ENCODE data around the gene MYO15B.

- TF ChIP-seq CTCF (IDR thresholded peaks at IDR 0.05; ENCODE audit: insufficient read depth, low read length) (no peak), POLR2AphosphoS5 (IDR thresholded peaks at IDR 0.05; ENCODE audit: low read depth) (no peak), REST (IDR thresholded peaks at IDR 0.05; ENCODE audit: insufficient replicate concordance, low read depth) (no peak), GABPA (IDR thresholded peaks at IDR 0.05; ENCODE audit: low read depth) (no peak), SPI1 (IDR thresholded peaks at IDR 0.05; ENCODE audit: borderline replicate concordance, low read depth) (no peak)
These were observed 59.5 kb downstream of the MYO15B start for GRCh38 chr17:75647061-75647460.
